Activated T-cell treated with anti-CD3 and anti-CD28 coated beads for 24 hours (primary cell): ENCODE measurements around the gene SFTPA1.
"Not testable (repeated sequence)": the region's sequence is repeated elsewhere in the genome, so short reads cannot be mapped to it uniquely, and the experiment has no call there.

ENCODE experiments used
- DNase-seq: peaks from one replicate; pipeline ENCODE4 v3.0.0-alpha.2; 2020; ENCODE audit warnings: low read depth

SFTPA1 gene

GRCh38 chr10:79611193-79611976 is 646 bp downstream of the SFTPA1 start:
- not testable (repeated sequence) for DNase-seq

- DNase-seq, result no peak
These were observed 4.8 kb downstream of the SFTPA1 start for GRCh38 chr10:79615577-79615976.

GRCh38 chr10:79616164-79616563 is 5.4 kb downstream of the SFTPA1 start:
- DNase-seq, result no peak

- DNase-seq, result not testable (repeated sequence)
These were observed 12.9 kb downstream of the SFTPA1 start for GRCh38 chr10:79623663-79624062.

- no peak for DNase-seq
These were observed 16.3 kb downstream of the SFTPA1 start for GRCh38 chr10:79627075-79627474.

- DNase-seq, result no peak
These were observed 17.3 kb downstream of the SFTPA1 start for GRCh38 chr10:79628083-79628482.

- DNase-seq, result no peak
These were observed 18.5 kb downstream of the SFTPA1 start for GRCh38 chr10:79628988-79629954.

- DNase-seq, result no peak
These were observed 19.2 kb downstream of the SFTPA1 start for GRCh38 chr10:79629955-79630327.

- not testable (repeated sequence) for DNase-seq
These were observed 26.0 kb downstream of the SFTPA1 start for GRCh38 chr10:79636654-79637199.

- DNase-seq, result no peak
These were observed 27.6 kb downstream of the SFTPA1 start for GRCh38 chr10:79638318-79638717.

- DNase-seq, result not testable (repeated sequence)
These were observed 42.0 kb downstream of the SFTPA1 start for GRCh38 chr10:79652695-79653094.

- DNase-seq, result not testable (repeated sequence)
These were observed 52.5 kb downstream of the SFTPA1 start for GRCh38 chr10:79663287-79663686.

GRCh38 chr10:79664686-79665085 is 53.9 kb downstream of the SFTPA1 start:
- not testable (repeated sequence) for DNase-seq
